GM19328 (cell line): ENCODE results near the gene EPO.
"Not testable (repeated sequence)": the region's sequence is repeated elsewhere in the genome, so short reads cannot be mapped to it uniquely, and the experiment has no call there.

Experiments
- ATAC-seq: cut with Tn5 transposase; IDR thresholded peaks from one replicate; pipeline ENCODE4 v1.9.1; 2021; ENCODE audit warnings: mild to moderate bottlenecking, moderate library complexity; ENCODE audit not compliant: unreplicated experiment

EPO gene

GRCh38 chr7:100701089-100701488, 19.2 kb upstream of the EPO start:
- not testable (repeated sequence) for ATAC-seq

GRCh38 chr7:100705320-100705752, 14.9 kb upstream of the EPO start:
- peak; percentile 43 for ATAC-seq

GRCh38 chr7:100705753-100706671, 14.3 kb upstream of the EPO start, which contains the start of gene POP7:
TSS of gene POP7 (plus strand) at chr7:100706121. CDS start at chr7:100706831, 710 bp downstream.
- peak; percentile 88 for ATAC-seq

- ATAC-seq, result no peak
Measured at GRCh38 chr7:100706672-100707311, 13.5 kb upstream of the EPO start.

GRCh38 chr7:100708395-100708794, 11.9 kb upstream of the EPO start:
- no peak for ATAC-seq

- no peak for ATAC-seq
Measured at GRCh38 chr7:100710452-100710851, 9.8 kb upstream of the EPO start.

GRCh38 chr7:100711369-100711768, 8.9 kb upstream of the EPO start:
- ATAC-seq, result no peak

- ATAC-seq, result no peak
Measured at GRCh38 chr7:100714725-100715124, 5.5 kb upstream of the EPO start.

- ATAC-seq, result not testable (repeated sequence)
Measured at GRCh38 chr7:100717073-100717472, 3.2 kb upstream of the EPO start.

GRCh38 chr7:100719523-100720278, 567 bp upstream of the EPO start:
- no peak for ATAC-seq

GRCh38 chr7:100720671-100721504, 620 bp downstream of the EPO start:
- ATAC-seq, result no peak

GRCh38 chr7:100721505-100721812, 1.2 kb downstream of the EPO start:
- ATAC-seq, result no peak

GRCh38 chr7:100722480-100723212, 2.4 kb downstream of the EPO start:
- no peak for ATAC-seq

- no peak for ATAC-seq
Measured at GRCh38 chr7:100723732-100724275, 3.5 kb downstream of the EPO start.

GRCh38 chr7:100724364-100724763, 4.1 kb downstream of the EPO start:
- ATAC-seq, result not testable (repeated sequence)

- no peak for ATAC-seq
Measured at GRCh38 chr7:100726996-100727761, 6.9 kb downstream of the EPO start.

- no peak for ATAC-seq
Measured at GRCh38 chr7:100728196-100728595, 7.9 kb downstream of the EPO start.

GRCh38 chr7:100730136-100730800, 10.0 kb downstream of the EPO start:
- ATAC-seq, result no peak
